HepG2 (cell line): ENCODE results near the gene TMEM19. TPM values are rescaled to one million over a fixed set of nuclear protein-coding genes. Genes with fewer than 3 reads are reported as not detected.

ENCODE experiments used
- ATAC-seq: fragments of 200-7000 bp; cut with Tn5 transposase; 3 replicates; pipeline ENCODE4 v1.9.1; 2020; ENCODE audit warnings: mild to moderate bottlenecking, moderate library complexity
- BruUV-seq: library from RNA; stranded (reverse); fragments of 400-500 nt; replicated peaks from 2 replicates; lab custom pipeline; 2021; lab: Mats Ljungman, UMichigan
- CTCF ChIA-PET: fragments of 300-600 bp; formaldehyde crosslinking; extraction: SDS; loops from one replicate; lab custom pipeline; 2021; ENCODE audit warnings: low total read pairs, inconsistent platforms, low intra/inter-chr PET ratio; lab: Yijun Ruan, JAX
- POLR2A ChIA-PET: fragments of 350-600 bp; sonication (Branson Sonifier 250); formaldehyde crosslinking; loops from one replicate; lab custom pipeline; 2020; ENCODE audit warnings: antibody characterized with exemption, inconsistent platforms; lab: Yijun Ruan, JAX
- DNase-seq: peaks from one replicate; pipeline ENCODE4 v3.0.0-alpha.2; 2015; ENCODE audit warnings: low spot score
- FAIRE-seq: peaks from 3 replicates; lab custom pipeline; 2011; peaks lifted over from hg19 to GRCh38; lab: Jason Lieb, UNC
- H2AFZ ChIP-seq: one replicate; pipeline ENCODE4 v1.6.1; 2011; ENCODE audit warnings: low read length, inconsistent platforms
- H3K27ac ChIP-seq: fragments of 300-600 bp; 3 replicates; pipeline ENCODE4 v1.8.0; 2011; ENCODE audit warnings: mixed run types, mild to moderate bottlenecking, mixed read lengths, low read length, inconsistent platforms; ENCODE audit not compliant: insufficient read depth; ENCODE audit errors: extremely low read length
- H3K27me3 ChIP-seq, 2 experiments: fragments of 200-600 bp in 1 of 2; 2 replicates in 1 of 2; 3 replicates in 1 of 2; pipeline versions ENCODE4 v1.6.0 to v1.8.0; 2011; ENCODE audit warnings: low read length in 2 of 2, mild to moderate bottlenecking in 2 of 2, moderate library complexity in 2 of 2, inconsistent platforms in 1 of 2; ENCODE audit not compliant: insufficient read depth in 2 of 2, control insufficient read depth in 1 of 2
- H3K36me3 ChIP-seq, 2 experiments: fragments of 200-600 bp in 1 of 2; replicated peaks in 1 of 2; 2 replicates in 1 of 2; 3 replicates in 1 of 2; pipeline versions ENCODE4 v1.5.1 to v1.8.0; 2011; ENCODE audit warnings: low read length in 2 of 2, inconsistent platforms in 1 of 2; ENCODE audit not compliant: insufficient read depth in 2 of 2, control insufficient read depth in 1 of 2
- H3K4me1 ChIP-seq: 2 replicates; pipeline ENCODE4 v1.5.1; 2012; ENCODE audit warnings: low read length, inconsistent platforms; ENCODE audit not compliant: insufficient read depth
- H3K4me2 ChIP-seq: 2 replicates; pipeline ENCODE4 v1.6.0; 2011; ENCODE audit warnings: low read depth, low read length, inconsistent platforms
- H3K4me3 ChIP-seq, 3 experiments: fragments of 200-600 bp in 1 of 3; sonication (generic), shearing (Covaris generic) in 1 of 3; replicated peaks in 1 of 3; 2 replicates each; pipeline ENCODE4 v1.5.1; 2011 to 2016; ENCODE audit warnings: low read length in 3 of 3, inconsistent platforms in 2 of 3, low read depth in 2 of 3, mild to moderate bottlenecking in 2 of 3, control low read depth in 1 of 3, mixed read lengths in 1 of 3; ENCODE audit not compliant: insufficient read depth in 1 of 3
- H3K79me2 ChIP-seq: one replicate; pipeline ENCODE4 v1.6.1; 2011; ENCODE audit warnings: low read length, inconsistent platforms; ENCODE audit not compliant: insufficient read depth
- H3K9ac ChIP-seq: 2 replicates; pipeline ENCODE4 v1.6.0; 2011; ENCODE audit warnings: mild to moderate bottlenecking, low read depth, low read length, inconsistent platforms; ENCODE audit not compliant: insufficient read depth
- H3K9me3 ChIP-seq: 2 replicates; pipeline ENCODE4 v1.5.1; 2012; ENCODE audit warnings: mild to moderate bottlenecking, low read length
- H4K20me1 ChIP-seq: 2 replicates; pipeline ENCODE4 v1.6.0; 2011; ENCODE audit warnings: inconsistent platforms, mild to moderate bottlenecking, low read length, moderate library complexity; ENCODE audit not compliant: insufficient read depth
- BHLHE40 ChIP-seq: IDR thresholded peaks from 2 replicates; pipeline ENCODE4 v1.6.1; 2011; ENCODE audit warnings: low read length, improper control_type of control experiment
- ZBTB49 ChIP-seq: sonication (generic); formaldehyde crosslinking; IDR thresholded peaks from 2 replicates; pipeline ENCODE4 v1.4.0; 2020; ENCODE audit warnings: missing genetic modification reagents, borderline replicate concordance
- ZNF138 ChIP-seq: sonication (generic); formaldehyde crosslinking; IDR thresholded peaks from 2 replicates; pipeline ENCODE4 v1.5.0; 2020; ENCODE audit warnings: mild to moderate bottlenecking, low read depth, missing genetic modification reagents
- WGBS: methylation state at CpG from one replicate; pipeline ENCODE4 v1.1.6; 2017; ENCODE audit warnings: low lambda C conversion rate; 5-methylcytosine and 5-hydroxymethylcytosine counted together
- in situ Hi-C: cut with HindIII; loops from 2 replicates; pipeline ENCODE4 v1.10.0; 2017; ENCODE audit warnings: low pct_unique_long_range_greater_than_20kb; ENCODE audit not compliant: extremely low pct_ligation_motif_present
- intact Hi-C: fragments of 100-400 bp; cut with micrococcal nuclease; formaldehyde crosslinking; loops from one replicate; pipeline ENCODE4 v1.10.0; 2022; ENCODE audit not compliant: unreplicated experiment
- polyA plus RNA-seq, 8 experiments: library from polyadenylated mRNA; depleted of rRNA in 3 of 8; stranded (reverse) in 7 of 8; unstranded in 1 of 8; fragments of >200 nt; fragmentation: Illumina TruSeq in 4 of 8; extraction: Trizol in 4 of 8; gene quantifications; 2 replicates each; pipeline versions ENCODE4 v1.2.1 to v1.2.3, GENCODE V29; 2011 to 2016; ENCODE audit warnings: low read depth in 4 of 8, missing spikeins in 1 of 8, mixed read lengths in 1 of 8; ENCODE audit not compliant: insufficient read depth in 1 of 8
- total RNA-seq, 5 experiments: library from RNA; depleted of rRNA; stranded (reverse); fragments of >200 nt; fragmentation: Illumina TruSeq; extraction: Trizol; gene quantifications; 2 replicates each; pipeline ENCODE4 v1.2.3, GENCODE V29; 2016; ENCODE audit warnings: low read depth in 1 of 5
- TF ChIP-seq, protein P1 (sequence below): IDR thresholded peaks from 2 replicates; pipeline ENCODE4 v1.6.1; 2016; ENCODE audit warnings: missing compliant biosample characterization, missing genetic modification reagents, borderline replicate concordance

The TMEM19 gene
- total and polyA plus RNA-seq, 2 of the 13 experiments (the other 11 are each of a cell fraction or from before 2014, with no cell fraction given), result 16.9 to 22.5 TPM

DNA sequence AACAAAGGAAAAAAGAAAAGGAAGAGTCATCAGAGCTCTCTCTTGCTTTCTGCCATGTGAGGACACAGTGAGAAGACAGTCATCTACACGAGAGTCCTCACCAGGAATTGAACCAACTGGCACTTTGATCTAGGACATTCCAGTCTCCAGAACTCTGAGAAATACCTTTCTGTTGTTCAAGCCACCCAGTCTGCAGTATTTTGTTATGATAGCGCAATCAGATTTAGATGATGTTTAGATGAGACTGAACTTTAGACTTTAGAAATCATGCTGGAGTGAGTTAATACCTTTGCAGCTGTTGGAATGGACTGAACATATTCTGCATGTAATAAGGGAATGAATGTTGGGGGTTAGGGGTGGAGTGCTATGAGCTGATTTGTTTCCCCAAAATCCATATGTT, 40.7 kb downstream of the TMEM19 start:
- BruUV-seq, result no TSS peak
- Histone ChIP-seq H3K4me1 (peaks cover 18% of the 10 kb centered on the region), H3K79me2 (no peaks in the 10 kb centered on the region), H3K27me3 (no peaks in the 10 kb centered on the region), H3K36me3 (no peaks in the 10 kb centered on the region), H3K4me3 (no peak overlapping the region), H3K4me2 (no peak overlapping the region), H4K20me1 (no peaks in the 10 kb centered on the region), H3K9ac (no peak overlapping the region), H2AFZ (no peak overlapping the region), H3K27ac (no peak overlapping the region), H3K9me3 (no peaks in the 10 kb centered on the region)
- WGBS, result 0% methylated on average over 2 of the region's 2 CpGs
- POLR2A ChIA-PET, result no interaction called here
- intact Hi-C loops (no loop called here), in situ Hi-C loops (loop anchor here (25.0 kb wide), 1 partner anchor 589 kb away; no protein-coding TSS in a partner anchor)
- ATAC-seq, result peak; percentile 72
- no peak for FAIRE-seq
- TF ChIP-seq ZNF138, result no peak
- TF ChIP-seq BHLHE40, result 0 out of 2 replicates have a peak, but pooled peaks have one; percentile 16
- TF ChIP-seq, protein P1, sequence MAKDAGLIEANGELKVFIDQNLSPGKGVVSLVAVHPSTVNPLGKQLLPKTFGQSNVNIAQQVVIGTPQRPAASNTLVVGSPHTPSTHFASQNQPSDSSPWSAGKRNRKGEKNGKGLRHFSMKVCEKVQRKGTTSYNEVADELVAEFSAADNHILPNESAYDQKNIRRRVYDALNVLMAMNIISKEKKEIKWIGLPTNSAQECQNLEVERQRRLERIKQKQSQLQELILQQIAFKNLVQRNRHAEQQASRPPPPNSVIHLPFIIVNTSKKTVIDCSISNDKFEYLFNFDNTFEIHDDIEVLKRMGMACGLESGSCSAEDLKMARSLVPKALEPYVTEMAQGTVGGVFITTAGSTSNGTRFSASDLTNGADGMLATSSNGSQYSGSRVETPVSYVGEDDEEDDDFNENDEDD (CRISPR knock-in tag), result no peak
- DNase-seq, result peak; percentile 56
- CTCF ChIA-PET, result no interaction called here

GRCh38 chr12:71727958-71728357, 42.1 kb downstream of the TMEM19 start:
- Histone ChIP-seq H3K4me1 (peaks cover 29% of the 10 kb centered on the region), H3K9me3 (no peaks in the 10 kb centered on the region), H3K27me3 (no peaks in the 10 kb centered on the region), H4K20me1 (no peaks in the 10 kb centered on the region), H3K27ac (no peak overlapping the region), H2AFZ (no peak overlapping the region), H3K9ac (no peak overlapping the region), H3K79me2 (no peaks in the 10 kb centered on the region), H3K4me3 (no peak overlapping the region), H3K36me3 (no peaks in the 10 kb centered on the region), H3K4me2 (no peak overlapping the region)
- intact Hi-C loops (no loop called here), in situ Hi-C loops (loop anchor here (25.0 kb wide), 1 partner anchor 591 kb away; no protein-coding TSS in a partner anchor)
- ATAC-seq, result no peak
- 44% methylated on average over 5 of the region's 5 CpGs for WGBS
- CTCF ChIA-PET, result no interaction called here
- no peak for FAIRE-seq
- POLR2A ChIA-PET, result no interaction called here
- TF ChIP-seq ZBTB49 (CRISPR knock-in tag), result no peak
- BruUV-seq, result no TSS peak
- DNase-seq, result no peak
